ENCODE results near the gene ABHD3. TPM values are rescaled to one million over a fixed set of nuclear protein-coding genes. Genes with fewer than 3 reads are reported as not detected.

Gene ABHD3
- polyA plus RNA-seq, 1 donor from 2014 or later = 7.9 TPM

- peaks cover 56% of the 10 kb centered on the region for H3K79me2 ChIP-seq (replicated peaks; ENCODE audit: insufficient read depth, low read length)
Observed at GRCh38 chr18:21742315-21742687, 37.7 kb upstream of the ABHD3 start.

DNA sequence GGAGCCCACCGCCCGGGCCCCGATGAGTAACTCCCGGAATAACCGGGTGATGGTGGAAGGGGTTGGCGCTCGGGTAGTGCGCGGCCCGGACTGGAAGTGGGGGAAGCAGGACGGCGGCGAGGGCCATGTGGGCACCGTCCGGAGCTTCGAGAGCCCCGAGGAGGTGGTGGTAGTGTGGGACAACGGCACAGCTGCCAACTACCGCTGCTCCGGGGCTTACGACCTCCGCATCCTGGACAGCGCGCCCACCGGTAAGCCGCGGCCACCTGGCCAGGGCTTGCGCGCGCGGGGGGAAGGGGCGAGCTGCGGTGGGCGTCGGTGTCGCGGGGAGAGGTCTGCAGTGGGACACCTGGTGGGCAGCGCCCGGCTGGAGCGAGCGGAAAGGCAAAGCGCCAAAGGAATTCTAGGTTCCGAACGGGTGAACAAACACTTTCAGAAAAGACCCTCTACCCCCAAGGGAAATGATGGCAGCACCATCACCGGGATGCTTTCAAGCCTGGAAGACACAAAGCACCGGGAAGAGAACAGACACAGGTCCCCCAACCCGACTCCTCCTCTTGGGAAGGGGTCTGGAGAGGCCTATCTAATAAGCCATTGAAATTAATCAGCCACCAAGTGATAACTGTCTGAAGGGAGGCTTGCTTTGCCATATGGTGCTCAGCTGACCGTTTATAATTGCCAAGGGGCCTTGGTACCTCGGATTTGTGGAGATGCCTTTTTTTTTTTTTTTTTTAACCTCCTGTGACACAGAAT is 37.2 kb upstream of the ABHD3 start:
- peak overlapping the region; percentile 94 for H3K27ac ChIP-seq (ENCODE audit: low read length)
- H3K4me2 ChIP-seq (ENCODE audit: low read length) = peak overlapping the region; percentile 59
- H3F3A ChIP-seq (ENCODE audit: insufficient read depth, low read length, poor library complexity, severe bottlenecking) = no peaks in the 10 kb centered on the region
- H3K79me2 ChIP-seq (replicated peaks; ENCODE audit: insufficient read depth, low read length) = peaks cover 51% of the 10 kb centered on the region
- no peaks in the 10 kb centered on the region for H3K36me3 ChIP-seq (ENCODE audit: insufficient read depth, low read length)
- peak; percentile 24 for TF ChIP-seq SMC3 (conservative IDR thresholded peaks at IDR 0.05; ENCODE audit: poor library complexity)
- no peak for TF ChIP-seq RAD21 (conservative IDR thresholded peaks at IDR 0.05)
- TF ChIP-seq MXI1 (conservative IDR thresholded peaks at IDR 0.05; ENCODE audit: poor library complexity, severe bottlenecking) = peak; percentile 41
- no peak for TF ChIP-seq EP300 (conservative IDR thresholded peaks at IDR 0.05; ENCODE audit: poor library complexity, severe bottlenecking)
- no peak for TF ChIP-seq TAF1 (IDR thresholded peaks at IDR 0.05; ENCODE audit: low read depth)
- no peaks in the 10 kb centered on the region for H4K20me1 ChIP-seq (ENCODE audit: insufficient read depth)
- no peaks in the 10 kb centered on the region for H3K27me3 ChIP-seq (ENCODE audit: insufficient read depth, low read depth, low read length)
- no peaks in the 10 kb centered on the region for H3K9me2 ChIP-seq (ENCODE audit: insufficient read depth, low read length)
- peak overlapping the region; percentile 61 for H2AFZ ChIP-seq (ENCODE audit: low read depth, low read length)
- no peaks in the 10 kb centered on the region for H3K9me3 ChIP-seq (ENCODE audit: low read length)
- H3K4me3 ChIP-seq (ENCODE audit: low read length) = peak overlapping the region; percentile 99
- H3K9ac ChIP-seq (ENCODE audit: low read length) = peak overlapping the region; percentile 95

More at GRCh38 chr18:21742315-21742687, 37.7 kb upstream of the ABHD3 start:
- Histone ChIP-seq H2AFZ (ENCODE audit: low read depth, low read length) (peak overlapping the region; percentile 61), H3K36me3 (ENCODE audit: insufficient read depth, low read length) (no peaks in the 10 kb centered on the region), H3K9me3 (ENCODE audit: low read length) (no peaks in the 10 kb centered on the region), H3K9me2 (ENCODE audit: insufficient read depth, low read length) (no peaks in the 10 kb centered on the region), H3K27ac (ENCODE audit: low read length) (peak overlapping the region; percentile 94), H3K4me2 (ENCODE audit: low read length) (peak overlapping the region; percentile 59), H3K9ac (ENCODE audit: low read length) (peak overlapping the region; percentile 95), H3K27me3 (ENCODE audit: insufficient read depth, low read depth, low read length) (no peaks in the 10 kb centered on the region), H3K4me3 (ENCODE audit: low read length) (peak overlapping the region; percentile 99), H4K20me1 (ENCODE audit: insufficient read depth) (no peaks in the 10 kb centered on the region), H3F3A (ENCODE audit: insufficient read depth, low read length, poor library complexity, severe bottlenecking) (no peaks in the 10 kb centered on the region)
- TF ChIP-seq, protein P1, sequence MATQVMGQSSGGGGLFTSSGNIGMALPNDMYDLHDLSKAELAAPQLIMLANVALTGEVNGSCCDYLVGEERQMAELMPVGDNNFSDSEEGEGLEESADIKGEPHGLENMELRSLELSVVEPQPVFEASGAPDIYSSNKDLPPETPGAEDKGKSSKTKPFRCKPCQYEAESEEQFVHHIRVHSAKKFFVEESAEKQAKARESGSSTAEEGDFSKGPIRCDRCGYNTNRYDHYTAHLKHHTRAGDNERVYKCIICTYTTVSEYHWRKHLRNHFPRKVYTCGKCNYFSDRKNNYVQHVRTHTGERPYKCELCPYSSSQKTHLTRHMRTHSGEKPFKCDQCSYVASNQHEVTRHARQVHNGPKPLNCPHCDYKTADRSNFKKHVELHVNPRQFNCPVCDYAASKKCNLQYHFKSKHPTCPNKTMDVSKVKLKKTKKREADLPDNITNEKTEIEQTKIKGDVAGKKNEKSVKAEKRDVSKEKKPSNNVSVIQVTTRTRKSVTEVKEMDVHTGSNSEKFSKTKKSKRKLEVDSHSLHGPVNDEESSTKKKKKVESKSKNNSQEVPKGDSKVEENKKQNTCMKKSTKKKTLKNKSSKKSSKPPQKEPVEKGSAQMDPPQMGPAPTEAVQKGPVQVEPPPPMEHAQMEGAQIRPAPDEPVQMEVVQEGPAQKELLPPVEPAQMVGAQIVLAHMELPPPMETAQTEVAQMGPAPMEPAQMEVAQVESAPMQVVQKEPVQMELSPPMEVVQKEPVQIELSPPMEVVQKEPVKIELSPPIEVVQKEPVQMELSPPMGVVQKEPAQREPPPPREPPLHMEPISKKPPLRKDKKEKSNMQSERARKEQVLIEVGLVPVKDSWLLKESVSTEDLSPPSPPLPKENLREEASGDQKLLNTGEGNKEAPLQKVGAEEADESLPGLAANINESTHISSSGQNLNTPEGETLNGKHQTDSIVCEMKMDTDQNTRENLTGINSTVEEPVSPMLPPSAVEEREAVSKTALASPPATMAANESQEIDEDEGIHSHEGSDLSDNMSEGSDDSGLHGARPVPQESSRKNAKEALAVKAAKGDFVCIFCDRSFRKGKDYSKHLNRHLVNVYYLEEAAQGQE (IDR thresholded peaks at IDR 0.05; ENCODE audit: borderline replicate concordance) = no peak
- TF ChIP-seq EP300 (conservative IDR thresholded peaks at IDR 0.05; ENCODE audit: poor library complexity, severe bottlenecking) (no peak), RAD21 (conservative IDR thresholded peaks at IDR 0.05) (no peak), EZH2 (IDR thresholded peaks at IDR 0.05; ENCODE audit: borderline replicate concordance, insufficient read depth, low read length, poor library complexity, severe bottlenecking) (no peak), MXI1 (conservative IDR thresholded peaks at IDR 0.05; ENCODE audit: poor library complexity, severe bottlenecking) (no peak), POLR2AphosphoS5 (IDR thresholded peaks at IDR 0.05) (no peak), TAF1 (IDR thresholded peaks at IDR 0.05; ENCODE audit: low read depth) (no peak), SMC3 (conservative IDR thresholded peaks at IDR 0.05; ENCODE audit: poor library complexity) (no peak)
- TF ChIP-seq, protein P2, sequence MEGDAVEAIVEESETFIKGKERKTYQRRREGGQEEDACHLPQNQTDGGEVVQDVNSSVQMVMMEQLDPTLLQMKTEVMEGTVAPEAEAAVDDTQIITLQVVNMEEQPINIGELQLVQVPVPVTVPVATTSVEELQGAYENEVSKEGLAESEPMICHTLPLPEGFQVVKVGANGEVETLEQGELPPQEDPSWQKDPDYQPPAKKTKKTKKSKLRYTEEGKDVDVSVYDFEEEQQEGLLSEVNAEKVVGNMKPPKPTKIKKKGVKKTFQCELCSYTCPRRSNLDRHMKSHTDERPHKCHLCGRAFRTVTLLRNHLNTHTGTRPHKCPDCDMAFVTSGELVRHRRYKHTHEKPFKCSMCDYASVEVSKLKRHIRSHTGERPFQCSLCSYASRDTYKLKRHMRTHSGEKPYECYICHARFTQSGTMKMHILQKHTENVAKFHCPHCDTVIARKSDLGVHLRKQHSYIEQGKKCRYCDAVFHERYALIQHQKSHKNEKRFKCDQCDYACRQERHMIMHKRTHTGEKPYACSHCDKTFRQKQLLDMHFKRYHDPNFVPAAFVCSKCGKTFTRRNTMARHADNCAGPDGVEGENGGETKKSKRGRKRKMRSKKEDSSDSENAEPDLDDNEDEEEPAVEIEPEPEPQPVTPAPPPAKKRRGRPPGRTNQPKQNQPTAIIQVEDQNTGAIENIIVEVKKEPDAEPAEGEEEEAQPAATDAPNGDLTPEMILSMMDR (IDR thresholded peaks at IDR 0.05; ENCODE audit: poor library complexity, severe bottlenecking) = no peak

All from neural cell (in vitro differentiated cells).